ENCODE measurements around the gene SLC27A3. TPM values are rescaled to one million over a fixed set of nuclear protein-coding genes. Genes with fewer than 3 reads are reported as not detected.

Gene SLC27A3
- total RNA-seq, 1 donor = 6.9 TPM

- DNase-seq (ENCODE audit: low read depth) = no peak
- no peak for TF ChIP-seq CTCF (IDR thresholded peaks at IDR 0.05; ENCODE audit: insufficient read depth, low read depth, low read length)
- H3K4me3 ChIP-seq (ENCODE audit: low read depth, low read length) = peak overlapping the region; percentile 66
These were observed 1.1 kb downstream of the SLC27A3 start for GRCh38 chr1:153776352-153776751.

GRCh38 chr1:153776845-153777370 lies 1.7 kb downstream of the SLC27A3 start:
- DNase-seq (ENCODE audit: low read depth) = no peak
- no peak for TF ChIP-seq CTCF (IDR thresholded peaks at IDR 0.05; ENCODE audit: insufficient read depth, low read depth, low read length)
- H3K4me3 ChIP-seq (ENCODE audit: low read depth, low read length) = no peak overlapping the region

- DNase-seq (ENCODE audit: low read depth) = no peak
- no peak for TF ChIP-seq CTCF (IDR thresholded peaks at IDR 0.05; ENCODE audit: insufficient read depth, low read depth, low read length)
- no peak overlapping the region for H3K4me3 ChIP-seq (ENCODE audit: low read depth, low read length)
These were observed 2.4 kb downstream of the SLC27A3 start for GRCh38 chr1:153777648-153778047.

- no peak for TF ChIP-seq CTCF (IDR thresholded peaks at IDR 0.05; ENCODE audit: insufficient read depth, low read depth, low read length)
- no peak overlapping the region for H3K4me3 ChIP-seq (ENCODE audit: low read depth, low read length)
- DNase-seq (ENCODE audit: low read depth) = no peak
These were observed 3.0 kb downstream of the SLC27A3 start for GRCh38 chr1:153778051-153778823.

- DNase-seq (ENCODE audit: low read depth) = no peak
- no peak for TF ChIP-seq CTCF (IDR thresholded peaks at IDR 0.05; ENCODE audit: insufficient read depth, low read depth, low read length)
- no peak overlapping the region for H3K4me3 ChIP-seq (ENCODE audit: low read depth, low read length)
These were observed 3.8 kb downstream of the SLC27A3 start for GRCh38 chr1:153778824-153779519.

- DNase-seq (ENCODE audit: low read depth) = no peak
- H3K4me3 ChIP-seq (ENCODE audit: low read depth, low read length) = no peak overlapping the region
- no peak for TF ChIP-seq CTCF (IDR thresholded peaks at IDR 0.05; ENCODE audit: insufficient read depth, low read depth, low read length)
These were observed 4.8 kb downstream of the SLC27A3 start for GRCh38 chr1:153779781-153780541.

Data from fibroblast of villous mesenchyme (primary cell).